G401.6 (cell line): Measurements from ENCODE around the gene NKX1-1.

Experiments used
- FAIRE-seq: peaks from 2 replicates; lab custom pipeline; 2012; peaks lifted over from hg19 to GRCh38; lab: Jason Lieb, UNC

Gene NKX1-1

GRCh38 chr4:1358421-1359143 is 47.7 kb downstream of the NKX1-1 start:
- no peak for FAIRE-seq

DNA sequence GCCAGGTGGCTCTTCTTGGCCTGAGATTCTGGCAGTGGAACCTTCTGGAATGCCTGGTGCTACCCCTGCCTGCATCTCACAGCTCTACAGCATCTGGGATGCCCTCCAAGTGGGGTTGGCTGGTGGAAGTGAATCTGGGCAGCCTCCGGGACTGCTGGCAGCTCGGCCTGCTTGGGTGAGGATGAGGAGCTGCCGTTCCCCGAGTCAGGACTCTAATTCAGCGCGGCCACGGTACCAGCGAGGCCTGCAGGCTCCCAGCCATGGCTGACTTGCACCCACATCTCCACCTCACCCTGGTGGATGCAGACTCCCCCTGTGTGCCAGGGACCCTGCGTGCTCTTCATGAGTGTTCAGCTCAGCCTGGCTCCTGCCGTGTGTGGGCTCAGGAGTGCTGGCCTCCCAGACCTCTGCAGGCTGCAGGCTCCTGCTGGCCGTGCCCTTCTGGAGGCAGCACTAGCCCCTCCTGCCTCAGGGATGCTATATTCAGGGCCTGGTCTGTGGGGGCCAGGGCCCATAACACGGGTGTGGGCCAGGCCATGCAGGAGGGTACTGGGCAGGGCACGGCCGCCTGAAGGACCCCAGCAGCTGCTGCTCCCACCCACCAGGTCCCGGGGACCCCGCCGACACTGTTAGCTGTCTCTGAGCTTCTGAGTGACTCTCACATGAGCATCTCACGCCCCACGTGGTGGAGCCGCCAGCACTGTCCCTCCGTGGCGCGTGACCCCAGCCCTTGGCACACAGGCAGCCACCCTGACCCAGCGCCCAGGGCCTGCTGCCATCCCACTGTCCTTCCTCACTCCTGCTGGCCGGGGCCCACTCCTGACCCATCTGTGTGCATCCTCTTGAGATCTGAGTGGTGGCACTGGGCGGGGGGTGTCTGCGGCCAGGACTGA is 48.6 kb downstream of the NKX1-1 start:
- no peak for FAIRE-seq

DNA sequence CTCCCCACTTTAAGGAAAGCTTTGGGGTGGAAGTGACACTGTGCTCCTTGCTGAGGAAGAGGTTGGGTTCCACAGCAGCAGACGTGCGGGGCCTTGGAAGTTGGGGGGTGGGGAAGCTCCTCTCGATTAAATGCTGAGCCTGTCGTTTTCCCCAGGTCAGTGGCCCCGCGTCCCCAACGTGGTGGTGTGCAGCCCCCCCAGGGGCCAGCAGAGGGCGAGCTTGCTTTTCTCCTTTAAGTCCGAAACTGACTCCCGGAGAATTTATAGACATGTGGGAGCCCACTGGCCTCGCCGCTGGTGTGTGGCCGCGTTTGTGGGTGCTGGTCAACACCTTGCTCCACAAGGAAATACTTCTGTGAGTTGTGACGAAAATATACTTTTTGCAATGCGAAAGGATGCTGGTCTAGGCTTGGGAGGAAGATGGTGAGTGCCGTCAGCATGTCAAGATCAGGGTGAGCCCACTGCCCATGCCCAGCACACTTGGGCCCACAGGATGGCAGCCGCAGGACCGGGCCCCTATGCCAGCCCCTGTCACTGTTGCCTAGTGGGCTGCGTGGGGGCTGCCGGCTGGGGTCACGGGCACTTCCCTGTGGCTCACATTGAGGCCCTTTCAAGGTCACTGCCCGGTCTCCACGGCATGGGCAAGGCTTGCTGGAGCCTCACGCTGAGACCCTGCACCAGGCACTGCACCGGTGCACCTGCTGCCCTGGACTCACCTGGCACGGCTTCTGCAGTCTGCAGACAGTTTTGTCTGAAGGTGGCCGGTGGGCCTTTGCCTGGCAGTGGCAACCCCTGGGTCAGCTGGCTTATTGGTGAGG is 49.9 kb downstream of the NKX1-1 start:
- FAIRE-seq, result no peak

DNA sequence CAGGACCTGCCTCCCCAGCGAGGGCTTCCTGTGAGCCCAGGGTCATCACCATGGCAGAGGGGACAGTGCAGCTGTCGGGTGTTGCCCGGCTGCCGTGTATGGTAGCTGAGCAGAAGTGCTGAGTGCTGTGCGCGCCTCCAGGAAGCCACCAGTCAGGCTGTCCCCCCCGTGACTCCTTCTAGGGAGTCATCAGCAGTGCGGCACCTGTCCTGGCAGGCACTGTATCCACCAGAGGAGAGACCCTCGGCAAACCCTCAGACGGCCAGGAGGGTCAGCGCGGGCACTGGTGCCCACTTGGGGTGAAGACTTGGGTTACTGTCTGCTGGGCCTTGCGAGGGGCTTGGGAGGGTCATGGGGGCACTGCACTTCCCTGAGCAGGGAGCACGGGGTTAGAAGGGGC is 50.9 kb downstream of the NKX1-1 start:
- no peak for FAIRE-seq

DNA sequence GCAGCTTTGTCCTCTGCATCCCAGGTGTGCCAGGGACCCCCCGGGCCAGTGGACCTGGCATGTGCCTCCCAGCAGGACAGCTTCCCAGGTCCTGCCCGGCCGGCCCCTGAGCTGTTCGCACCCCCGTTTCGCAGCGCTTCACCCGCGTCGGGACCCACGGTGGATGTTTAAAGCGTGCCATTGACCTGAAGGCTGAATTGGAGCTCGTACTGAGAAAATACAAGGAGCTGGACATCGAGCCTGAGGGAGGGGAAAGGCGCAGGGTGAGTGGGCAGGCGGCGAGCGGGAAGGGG is 51.3 kb downstream of the NKX1-1 start:
- no peak for FAIRE-seq

DNA sequence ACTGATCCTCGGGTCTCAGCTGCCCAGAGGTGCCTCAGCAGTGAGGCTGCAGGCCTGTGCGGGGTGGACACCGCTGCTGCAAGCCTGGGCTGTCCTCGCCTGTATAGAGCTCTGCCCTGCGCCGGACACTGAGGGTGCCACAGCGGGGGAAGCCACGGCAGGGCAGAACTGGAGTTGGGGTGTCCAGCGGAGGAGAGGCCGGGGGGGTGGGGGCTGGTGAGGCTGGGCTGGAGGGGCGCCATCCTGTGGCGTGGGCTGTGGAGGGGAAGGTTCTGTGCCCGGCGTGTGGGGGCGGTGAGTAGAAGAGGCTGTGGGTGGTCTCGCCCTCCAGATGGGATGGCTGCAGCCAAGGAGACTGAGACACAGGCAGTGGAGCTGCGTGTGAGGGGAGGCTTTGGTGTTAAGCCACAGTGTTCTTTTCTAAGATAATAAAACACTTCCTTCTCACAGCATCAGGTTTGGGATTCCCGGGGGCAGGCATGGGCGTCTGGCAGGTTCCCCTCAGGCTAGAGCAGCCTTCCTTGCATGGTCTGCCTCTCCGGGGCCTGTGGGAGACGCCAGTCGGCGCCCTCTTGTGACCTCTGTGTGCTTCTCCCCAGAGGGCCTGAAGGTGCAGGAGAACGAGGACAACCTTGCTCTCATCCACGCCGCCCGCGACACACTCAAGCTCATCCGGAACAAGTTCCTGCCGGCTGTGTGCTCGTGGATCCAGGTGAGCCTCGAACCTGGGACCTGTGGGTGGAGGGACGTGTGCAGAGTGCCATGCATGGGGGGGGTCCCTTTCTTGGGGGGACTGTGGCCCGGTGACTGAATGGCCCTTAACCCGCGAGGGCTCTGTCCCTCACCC is 51.9 kb downstream of the NKX1-1 start:
- no peak for FAIRE-seq

DNA sequence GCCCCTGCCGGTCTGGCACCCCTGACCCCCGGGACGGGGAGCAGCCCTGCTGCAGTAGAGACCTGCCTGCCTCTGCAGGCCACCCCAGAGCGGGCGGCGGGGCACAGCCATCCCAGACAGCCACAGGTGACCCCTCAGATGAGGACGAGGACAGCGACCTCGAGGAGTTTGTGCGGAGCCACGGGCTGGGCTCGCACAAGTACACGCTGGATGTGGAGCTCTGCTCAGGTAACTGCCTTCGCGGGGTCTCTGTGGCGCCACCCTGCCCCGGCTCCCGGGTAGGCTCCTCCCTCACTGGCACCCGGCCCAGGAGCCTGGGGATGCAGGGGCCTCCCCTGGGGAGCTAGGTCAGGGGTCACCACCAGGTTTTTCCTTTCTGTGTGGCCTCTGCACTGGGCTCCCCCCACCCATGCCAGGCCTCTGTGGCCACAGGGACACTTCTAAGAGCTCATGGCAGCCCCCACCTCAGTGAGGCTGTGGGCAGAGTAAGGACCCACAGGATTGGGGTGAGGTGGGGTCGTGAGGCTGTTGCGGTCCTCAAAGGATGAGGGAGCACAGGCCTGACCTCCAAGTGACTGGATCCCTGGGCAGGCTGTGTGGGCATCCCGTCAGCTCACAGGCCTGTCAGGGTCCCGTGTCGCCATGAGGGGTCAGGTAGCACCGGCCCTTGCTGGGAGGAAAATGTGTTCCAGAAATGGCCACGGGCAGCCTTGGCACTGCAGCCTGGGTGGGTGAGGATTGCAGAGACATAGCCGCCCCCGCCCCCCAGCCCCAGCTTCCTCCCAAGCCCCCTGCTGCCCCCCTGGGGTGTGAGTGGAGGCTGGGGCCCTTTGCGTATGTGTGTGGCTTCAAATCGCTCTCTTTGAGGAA is 52.8 kb downstream of the NKX1-1 start:
- FAIRE-seq, result no peak
